GM19438 (cell line): ENCODE data around the gene GAPDH.
"Not testable (repeated sequence)": the region's sequence is repeated elsewhere in the genome, so short reads cannot be mapped to it uniquely, and the experiment has no call there.

ENCODE experiments used
- ATAC-seq: cut with Tn5 transposase; IDR thresholded peaks from one replicate; pipeline ENCODE4 v1.9.1; 2021; ENCODE audit warnings: low read depth; ENCODE audit not compliant: unreplicated experiment

The GAPDH gene

GRCh38 chr12:6528539-6529235 is 5.6 kb upstream of the GAPDH start:
- no peak for ATAC-seq

DNA sequence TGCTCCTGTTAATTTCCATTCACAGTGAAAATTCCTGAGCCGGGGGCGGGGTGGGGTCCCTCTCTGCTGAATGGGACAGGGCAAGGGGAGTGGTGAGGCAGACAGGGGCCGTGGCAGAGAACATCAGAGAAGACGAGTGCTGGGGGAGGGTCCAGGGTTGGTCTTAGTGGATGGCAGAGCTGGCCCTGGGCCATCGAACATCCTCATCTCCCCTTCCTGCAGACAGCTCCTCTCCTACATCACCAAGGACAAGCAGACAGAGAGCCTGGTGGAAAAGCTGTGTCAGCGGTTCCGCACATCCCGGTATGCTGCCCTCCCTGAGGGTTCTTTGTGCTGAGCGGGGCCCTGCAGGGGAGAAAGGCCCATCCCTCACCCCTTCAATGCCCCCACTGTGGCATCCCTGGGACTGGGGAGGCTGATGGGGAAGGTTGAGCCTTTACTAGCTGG is 5.0 kb upstream of the GAPDH start:
- no peak for ATAC-seq

- no peak for ATAC-seq
These were observed 3.6 kb upstream of the GAPDH start for GRCh38 chr12:6530576-6531260.

DNA sequence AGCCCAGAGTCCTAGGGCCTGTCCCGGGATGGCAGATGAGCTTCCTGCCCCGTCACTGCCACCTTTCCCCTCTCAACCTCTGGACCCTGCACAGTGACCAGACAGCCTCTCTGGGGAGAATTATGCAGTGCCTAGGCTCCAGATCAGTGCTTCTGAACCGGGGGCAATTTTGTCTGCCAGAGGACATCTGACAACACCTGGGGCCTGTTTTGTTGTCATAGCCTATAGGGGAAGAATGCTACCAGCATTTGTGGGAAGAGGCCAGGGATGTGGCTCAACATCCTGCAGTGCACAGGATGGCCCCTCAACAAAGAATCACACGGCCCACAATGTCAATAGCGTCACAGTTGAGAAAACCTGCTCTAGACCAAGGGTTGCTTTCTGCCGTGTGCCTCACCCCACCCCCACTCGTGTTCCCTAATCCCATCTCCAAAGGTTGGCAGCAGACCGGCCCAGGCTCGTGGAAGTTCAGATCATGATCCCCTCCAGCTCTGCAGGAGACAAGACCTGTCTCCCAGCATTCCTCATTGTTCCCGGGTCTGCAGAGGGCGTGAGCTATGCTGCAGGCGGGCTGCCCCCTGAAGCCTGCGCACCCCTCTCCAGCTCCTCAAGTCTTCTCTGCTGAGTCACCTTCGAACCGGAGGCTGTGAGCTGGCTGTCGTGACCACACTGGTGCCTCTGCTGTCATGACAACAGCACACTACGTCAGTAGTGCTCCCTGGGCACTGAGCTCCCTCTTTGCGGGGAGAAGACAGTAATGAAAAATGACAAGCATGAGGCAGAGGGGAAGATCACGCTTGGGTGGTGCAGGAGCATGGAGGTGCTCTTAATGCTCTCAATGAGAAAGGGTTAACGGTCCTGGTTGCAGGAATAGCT is 2.0 kb upstream of the GAPDH start:
- no peak for ATAC-seq

DNA sequence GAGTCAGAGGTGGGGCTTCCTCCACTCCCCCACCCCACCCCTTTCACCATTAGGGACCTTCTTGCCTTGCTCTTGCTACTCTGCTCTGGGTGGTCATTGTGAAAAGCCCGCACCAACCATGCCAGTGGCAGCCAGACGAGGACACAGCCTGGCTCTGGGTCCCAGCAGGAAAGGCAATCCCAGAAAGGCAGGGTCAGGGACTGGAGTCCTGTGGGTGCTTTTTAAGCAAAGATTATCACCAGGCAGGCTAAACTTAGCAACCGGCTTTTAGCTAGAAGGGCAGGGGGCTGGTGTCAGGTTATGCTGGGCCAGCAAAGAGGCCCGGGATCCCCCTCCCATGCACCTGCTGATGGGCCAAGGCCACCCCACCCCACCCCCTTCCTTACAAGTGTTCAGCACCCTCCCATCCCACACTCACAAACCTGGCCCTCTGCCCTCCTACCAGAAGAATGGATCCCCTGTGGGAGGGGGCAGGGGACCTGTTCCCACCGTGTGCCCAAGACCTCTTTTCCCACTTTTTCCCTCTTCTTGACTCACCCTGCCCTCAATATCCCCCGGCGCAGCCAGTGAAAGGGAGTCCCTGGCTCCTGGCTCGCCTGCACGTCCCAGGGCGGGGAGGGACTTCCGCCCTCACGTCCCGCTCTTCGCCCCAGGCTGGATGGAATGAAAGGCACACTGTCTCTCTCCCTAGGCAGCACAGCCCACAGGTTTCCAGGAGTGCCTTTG is 1.2 kb upstream of the GAPDH start:
- ATAC-seq = peak; percentile 22

- peak; percentile 9 for ATAC-seq
These were observed 729 bp upstream of the GAPDH start for GRCh38 chr12:6533653-6533922.

DNA sequence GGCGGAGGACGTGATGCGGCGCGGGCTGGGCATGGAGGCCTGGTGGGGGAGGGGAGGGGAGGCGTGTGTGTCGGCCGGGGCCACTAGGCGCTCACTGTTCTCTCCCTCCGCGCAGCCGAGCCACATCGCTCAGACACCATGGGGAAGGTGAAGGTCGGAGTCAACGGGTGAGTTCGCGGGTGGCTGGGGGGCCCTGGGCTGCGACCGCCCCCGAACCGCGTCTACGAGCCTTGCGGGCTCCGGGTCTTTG is 303 bp downstream of the GAPDH start:
- no peak for ATAC-seq

GRCh38 chr12:6534945-6535696 is 804 bp downstream of the GAPDH start:
- no peak for ATAC-seq

DNA sequence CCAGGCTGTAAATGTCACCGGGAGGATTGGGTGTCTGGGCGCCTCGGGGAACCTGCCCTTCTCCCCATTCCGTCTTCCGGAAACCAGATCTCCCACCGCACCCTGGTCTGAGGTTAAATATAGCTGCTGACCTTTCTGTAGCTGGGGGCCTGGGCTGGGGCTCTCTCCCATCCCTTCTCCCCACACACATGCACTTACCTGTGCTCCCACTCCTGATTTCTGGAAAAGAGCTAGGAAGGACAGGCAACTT is 1.3 kb downstream of the GAPDH start:
- ATAC-seq = no peak

DNA sequence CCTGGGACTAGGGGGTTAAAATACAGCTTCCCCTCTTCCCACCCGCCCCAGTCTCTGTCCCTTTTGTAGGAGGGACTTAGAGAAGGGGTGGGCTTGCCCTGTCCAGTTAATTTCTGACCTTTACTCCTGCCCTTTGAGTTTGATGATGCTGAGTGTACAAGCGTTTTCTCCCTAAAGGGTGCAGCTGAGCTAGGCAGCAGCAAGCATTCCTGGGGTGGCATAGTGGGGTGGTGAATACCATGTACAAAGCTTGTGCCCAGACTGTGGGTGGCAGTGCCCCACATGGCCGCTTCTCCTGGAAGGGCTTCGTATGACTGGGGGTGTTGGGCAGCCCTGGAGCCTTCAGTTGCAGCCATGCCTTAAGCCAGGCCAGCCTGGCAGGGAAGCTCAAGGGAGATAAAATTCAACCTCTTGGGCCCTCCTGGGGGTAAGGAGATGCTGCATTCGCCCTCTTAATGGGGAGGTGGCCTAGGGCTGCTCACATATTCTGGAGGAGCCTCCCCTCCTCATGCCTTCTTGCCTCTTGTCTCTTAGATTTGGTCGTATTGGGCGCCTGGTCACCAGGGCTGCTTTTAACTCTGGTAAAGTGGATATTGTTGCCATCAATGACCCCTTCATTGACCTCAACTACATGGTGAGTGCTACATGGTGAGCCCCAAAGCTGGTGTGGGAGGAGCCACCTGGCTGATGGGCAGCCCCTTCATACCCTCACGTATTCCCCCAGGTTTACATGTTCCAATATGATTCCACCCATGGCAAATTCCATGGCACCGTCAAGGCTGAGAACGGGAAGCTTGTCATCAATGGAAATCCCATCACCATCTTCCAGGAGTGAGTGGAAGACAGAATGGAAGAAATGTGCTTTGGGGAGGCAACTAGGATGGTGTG is 1.9 kb downstream of the GAPDH start:
- no peak for ATAC-seq

DNA sequence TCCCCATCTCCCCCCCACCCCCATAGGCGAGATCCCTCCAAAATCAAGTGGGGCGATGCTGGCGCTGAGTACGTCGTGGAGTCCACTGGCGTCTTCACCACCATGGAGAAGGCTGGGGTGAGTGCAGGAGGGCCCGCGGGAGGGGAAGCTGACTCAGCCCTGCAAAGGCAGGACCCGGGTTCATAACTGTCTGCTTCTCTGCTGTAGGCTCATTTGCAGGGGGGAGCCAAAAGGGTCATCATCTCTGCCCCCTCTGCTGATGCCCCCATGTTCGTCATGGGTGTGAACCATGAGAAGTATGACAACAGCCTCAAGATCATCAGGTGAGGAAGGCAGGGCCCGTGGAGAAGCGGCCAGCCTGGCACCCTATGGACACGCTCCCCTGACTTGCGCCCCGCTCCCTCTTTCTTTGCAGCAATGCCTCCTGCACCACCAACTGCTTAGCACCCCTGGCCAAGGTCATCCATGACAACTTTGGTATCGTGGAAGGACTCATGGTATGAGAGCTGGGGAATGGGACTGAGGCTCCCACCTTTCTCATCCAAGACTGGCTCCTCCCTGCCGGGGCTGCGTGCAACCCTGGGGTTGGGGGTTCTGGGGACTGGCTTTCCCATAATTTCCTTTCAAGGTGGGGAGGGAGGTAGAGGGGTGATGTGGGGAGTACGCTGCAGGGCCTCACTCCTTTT is 2.7 kb downstream of the GAPDH start:
- no peak for ATAC-seq

DNA sequence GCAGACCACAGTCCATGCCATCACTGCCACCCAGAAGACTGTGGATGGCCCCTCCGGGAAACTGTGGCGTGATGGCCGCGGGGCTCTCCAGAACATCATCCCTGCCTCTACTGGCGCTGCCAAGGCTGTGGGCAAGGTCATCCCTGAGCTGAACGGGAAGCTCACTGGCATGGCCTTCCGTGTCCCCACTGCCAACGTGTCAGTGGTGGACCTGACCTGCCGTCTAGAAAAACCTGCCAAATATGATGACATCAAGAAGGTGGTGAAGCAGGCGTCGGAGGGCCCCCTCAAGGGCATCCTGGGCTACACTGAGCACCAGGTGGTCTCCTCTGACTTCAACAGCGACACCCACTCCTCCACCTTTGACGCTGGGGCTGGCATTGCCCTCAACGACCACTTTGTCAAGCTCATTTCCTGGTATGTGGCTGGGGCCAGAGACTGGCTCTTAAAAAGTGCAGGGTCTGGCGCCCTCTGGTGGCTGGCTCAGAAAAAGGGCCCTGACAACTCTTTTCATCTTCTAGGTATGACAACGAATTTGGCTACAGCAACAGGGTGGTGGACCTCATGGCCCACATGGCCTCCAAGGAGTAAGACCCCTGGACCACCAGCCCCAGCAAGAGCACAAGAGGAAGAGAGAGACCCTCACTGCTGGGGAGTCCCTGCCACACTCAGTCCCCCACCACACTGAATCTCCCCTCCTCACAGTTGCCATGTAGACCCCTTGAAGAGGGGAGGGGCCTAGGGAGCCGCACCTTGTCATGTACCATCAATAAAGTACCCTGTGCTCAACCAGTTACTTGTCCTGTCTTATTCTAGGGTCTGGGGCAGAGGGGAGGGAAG is 3.5 kb downstream of the GAPDH start:
- ATAC-seq = not testable (repeated sequence)

DNA sequence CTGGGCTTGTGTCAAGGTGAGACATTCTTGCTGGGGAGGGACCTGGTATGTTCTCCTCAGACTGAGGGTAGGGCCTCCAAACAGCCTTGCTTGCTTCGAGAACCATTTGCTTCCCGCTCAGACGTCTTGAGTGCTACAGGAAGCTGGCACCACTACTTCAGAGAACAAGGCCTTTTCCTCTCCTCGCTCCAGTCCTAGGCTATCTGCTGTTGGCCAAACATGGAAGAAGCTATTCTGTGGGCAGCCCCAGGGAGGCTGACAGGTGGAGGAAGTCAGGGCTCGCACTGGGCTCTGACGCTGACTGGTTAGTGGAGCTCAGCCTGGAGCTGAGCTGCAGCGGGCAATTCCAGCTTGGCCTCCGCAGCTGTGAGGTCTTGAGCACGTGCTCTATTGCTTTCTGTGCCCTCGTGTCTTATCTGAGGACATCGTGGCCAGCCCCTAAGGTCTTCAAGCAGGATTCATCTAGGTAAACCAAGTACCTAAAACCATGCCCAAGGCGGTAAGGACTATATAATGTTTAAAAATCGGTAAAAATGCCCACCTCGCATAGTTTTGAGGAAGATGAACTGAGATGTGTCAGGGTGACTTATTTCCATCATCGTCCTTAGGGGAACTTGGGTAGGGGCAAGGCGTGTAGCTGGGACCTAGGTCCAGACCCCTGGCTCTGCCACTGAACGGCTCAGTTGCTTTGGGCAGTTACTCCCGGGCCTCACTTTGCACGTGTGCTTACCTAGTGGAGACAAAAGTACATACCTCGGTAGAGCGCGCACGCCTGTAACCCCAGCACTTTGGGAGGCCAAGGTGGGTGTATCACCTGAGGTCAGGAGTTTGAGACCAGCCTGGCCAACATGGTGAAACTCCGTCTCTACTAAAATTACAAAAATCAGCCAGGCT is 4.3 kb downstream of the GAPDH start:
- no peak for ATAC-seq

- ATAC-seq = no peak
These were observed 5.0 kb downstream of the GAPDH start for GRCh38 chr12:6539314-6539682.

DNA sequence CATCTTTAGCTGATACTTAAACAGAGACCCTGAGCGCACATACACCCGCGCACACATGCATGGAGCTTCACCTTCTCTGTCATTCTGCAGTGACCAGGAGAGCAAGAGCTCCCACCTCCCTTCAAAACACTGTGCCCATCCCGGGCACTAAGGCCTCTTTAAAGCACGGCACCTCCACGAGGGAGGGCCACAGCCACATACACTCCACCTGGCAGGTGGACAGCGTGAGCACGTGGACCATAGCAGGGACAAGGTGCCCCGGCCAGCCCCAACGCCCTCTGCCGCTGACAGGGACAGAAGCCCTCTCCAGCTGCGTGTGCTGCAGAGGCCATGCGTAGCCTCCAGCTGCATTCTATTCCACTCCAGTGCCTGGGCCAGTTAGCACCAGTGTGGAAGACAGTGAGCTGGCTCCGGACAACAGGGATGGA is 5.4 kb downstream of the GAPDH start:
- ATAC-seq = no peak

DNA sequence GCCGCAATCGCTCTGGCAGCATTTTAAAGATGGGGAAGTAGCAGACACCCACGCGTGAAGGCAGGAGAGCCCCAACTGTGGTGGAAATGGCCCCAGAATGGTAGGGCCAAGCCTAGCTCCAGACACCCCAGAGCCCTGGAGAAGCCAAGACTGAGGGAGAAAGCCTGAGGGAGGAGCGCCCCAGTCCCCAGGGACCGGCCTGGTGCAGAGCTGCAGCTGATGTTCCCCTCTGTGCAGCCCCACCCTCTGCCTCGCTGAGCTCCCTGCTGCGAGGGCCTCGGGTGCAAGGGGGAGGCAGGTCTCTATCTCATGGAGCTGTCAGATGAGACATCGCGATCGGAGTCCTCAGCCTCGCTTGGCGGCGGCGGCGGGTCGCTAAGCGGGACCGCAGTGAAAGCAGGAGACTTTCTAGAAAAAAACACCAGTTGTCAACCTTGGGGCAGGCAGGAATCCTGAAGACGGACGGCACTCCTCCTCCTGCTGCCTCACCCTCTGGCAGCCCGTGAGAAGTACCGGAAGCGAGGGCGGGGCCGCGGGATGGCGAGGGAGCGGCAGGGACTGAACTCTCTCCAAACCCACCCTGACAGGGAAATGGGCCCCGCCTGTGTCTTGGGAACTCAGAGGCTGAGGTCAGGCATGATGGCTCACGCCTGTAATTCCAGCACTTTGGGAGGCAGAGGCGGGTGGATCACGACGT is 6.0 kb downstream of the GAPDH start:
- no peak for ATAC-seq
